Prostate gland (tissue), 2 donors: ENCODE results near the gene ENHO.

ENCODE experiments used
- POLR2A ChIP-seq: fragments of 450-650 bp; IDR thresholded peaks from one replicate; pipeline ENCODE4 v1.6.1; 2016; ENCODE audit warnings: antibody characterized with exemption, mild to moderate bottlenecking
- POLR2AphosphoS5 ChIP-seq: sonication (generic); formaldehyde crosslinking; IDR thresholded peaks from one replicate; pipeline ENCODE4 v1.6.1; 2017; ENCODE audit warnings: antibody characterized with exemption
- TF ChIP-seq, protein P1 (sequence below), 4 experiments: fragments of 200-600 bp in 2 of 4; fragments of 450-650 bp in 2 of 4; sonication (generic) in 2 of 4; IDR thresholded peaks; 1 replicate in 3 of 4; 2 replicates in 1 of 4; pipeline ENCODE4 v1.5.1; 2016 to 2019; ENCODE audit warnings: antibody characterized with exemption in 4 of 4, mild to moderate bottlenecking in 2 of 4, moderate library complexity in 2 of 4

- no peak for TF ChIP-seq POLR2A
- TF ChIP-seq, protein P1, sequence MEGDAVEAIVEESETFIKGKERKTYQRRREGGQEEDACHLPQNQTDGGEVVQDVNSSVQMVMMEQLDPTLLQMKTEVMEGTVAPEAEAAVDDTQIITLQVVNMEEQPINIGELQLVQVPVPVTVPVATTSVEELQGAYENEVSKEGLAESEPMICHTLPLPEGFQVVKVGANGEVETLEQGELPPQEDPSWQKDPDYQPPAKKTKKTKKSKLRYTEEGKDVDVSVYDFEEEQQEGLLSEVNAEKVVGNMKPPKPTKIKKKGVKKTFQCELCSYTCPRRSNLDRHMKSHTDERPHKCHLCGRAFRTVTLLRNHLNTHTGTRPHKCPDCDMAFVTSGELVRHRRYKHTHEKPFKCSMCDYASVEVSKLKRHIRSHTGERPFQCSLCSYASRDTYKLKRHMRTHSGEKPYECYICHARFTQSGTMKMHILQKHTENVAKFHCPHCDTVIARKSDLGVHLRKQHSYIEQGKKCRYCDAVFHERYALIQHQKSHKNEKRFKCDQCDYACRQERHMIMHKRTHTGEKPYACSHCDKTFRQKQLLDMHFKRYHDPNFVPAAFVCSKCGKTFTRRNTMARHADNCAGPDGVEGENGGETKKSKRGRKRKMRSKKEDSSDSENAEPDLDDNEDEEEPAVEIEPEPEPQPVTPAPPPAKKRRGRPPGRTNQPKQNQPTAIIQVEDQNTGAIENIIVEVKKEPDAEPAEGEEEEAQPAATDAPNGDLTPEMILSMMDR (IDR thresholded peaks at IDR 0.05), result no peak
- TF ChIP-seq POLR2AphosphoS5, result no peak
Observed at GRCh38 chr9:34564617-34565016, 41.8 kb upstream of the ENHO start.
